Activated T-cell treated with anti-CD3 and anti-CD28 coated beads, Interleukin-2, amount 50 U/mL, for 72 hours (primary cell): ENCODE data around the gene APEH. TPM values are rescaled to one million over a fixed set of nuclear protein-coding genes. Genes with fewer than 3 reads are reported as not detected.

Experiments used
- ATAC-seq, 2 donors: fragments of 150-1000 bp; cut with Tn5 transposase; replicated peaks in 1 of 2; 2 replicates each; pipeline ENCODE4 v1.10.0; 2021; ENCODE audit warnings: moderate library complexity in 2 of 2, mild to moderate bottlenecking in 1 of 2
- DNase-seq, 2 donors: peaks; one replicate each; pipeline ENCODE4 v3.0.0; 2021 to 2022; ENCODE audit warnings: mixed read lengths in 1 of 2
- H3K27ac Mint-ChIP-seq: one replicate; pipeline ENCODE4 v1.8.0; 2022; ENCODE audit warnings: mild to moderate bottlenecking, moderate library complexity, mixed read lengths
- H3K27me3 Mint-ChIP-seq: one replicate; pipeline ENCODE4 v1.8.0; 2022; ENCODE audit warnings: low read depth, mixed read lengths
- H3K36me3 Mint-ChIP-seq, 2 donors: one replicate each; pipeline ENCODE4 v1.8.0; 2022; ENCODE audit warnings: mixed read lengths in 2 of 2, mild to moderate bottlenecking in 1 of 2; ENCODE audit not compliant: insufficient read depth in 2 of 2
- H3K4me1 Mint-ChIP-seq: one replicate; pipeline ENCODE4 v1.8.0; 2022; ENCODE audit warnings: low read depth, mixed read lengths
- H3K4me3 Mint-ChIP-seq, 2 donors: one replicate each; pipeline ENCODE4 v1.8.0; 2022; ENCODE audit warnings: mild to moderate bottlenecking in 2 of 2, mixed read lengths in 2 of 2, moderate library complexity in 2 of 2
- H3K9me3 Mint-ChIP-seq, 2 donors: one replicate each; pipeline ENCODE4 v1.8.0; 2022; ENCODE audit warnings: mixed read lengths in 2 of 2
- total RNA-seq, 2 donors: library from RNA; stranded (reverse); gene quantifications; one replicate each; pipeline ENCODE4 v1.2.3, GENCODE V29; 2022

Gene APEH
- total RNA-seq, 2 donors from 2014 or later = 82.7 to 108 TPM

- H3K9me3 Mint-ChIP-seq = no peaks in the 10 kb centered on the region
- H3K4me3 Mint-ChIP-seq = no peak overlapping the region
- peaks cover 0 to 2% of the 10 kb centered on the region in 2 donors for H3K36me3 Mint-ChIP-seq
- H3K27me3 Mint-ChIP-seq = no peaks in the 10 kb centered on the region
- H3K4me1 Mint-ChIP-seq = no peaks in the 10 kb centered on the region
- H3K27ac Mint-ChIP-seq = no peak overlapping the region
- DNase-seq (no peak), ATAC-seq (no peak)
Observed at GRCh38 chr3:49705390-49705960, 31.3 kb downstream of the APEH start.

GRCh38 chr3:49706456-49707112 lies 32.4 kb downstream of the APEH start:
- Mint-ChIP-seq H3K4me3 (no peak overlapping the region), H3K9me3 (no peaks in the 10 kb centered on the region), H3K27ac (no peak overlapping the region), H3K36me3 (peaks cover 0 to 2% of the 10 kb centered on the region in 2 donors), H3K4me1 (no peaks in the 10 kb centered on the region), H3K27me3 (no peaks in the 10 kb centered on the region)
- no peak for DNase-seq
- no peak for ATAC-seq

- DNase-seq (no peak), ATAC-seq (no peak)
- H3K9me3 Mint-ChIP-seq = no peaks in the 10 kb centered on the region
- H3K27ac Mint-ChIP-seq = no peak overlapping the region
- peaks cover 0 to 2% of the 10 kb centered on the region in 2 donors for H3K36me3 Mint-ChIP-seq
- no peaks in the 10 kb centered on the region for H3K4me1 Mint-ChIP-seq
- no peaks in the 10 kb centered on the region for H3K27me3 Mint-ChIP-seq
- H3K4me3 Mint-ChIP-seq = no peak overlapping the region
Observed at GRCh38 chr3:49707113-49707480, 32.9 kb downstream of the APEH start.

GRCh38 chr3:49709852-49710251 lies 35.7 kb downstream of the APEH start:
- Mint-ChIP-seq H3K36me3 (peaks cover 0 to 2% of the 10 kb centered on the region in 2 donors), H3K4me1 (peaks cover 4% of the 10 kb centered on the region), H3K4me3 (no peak overlapping the region), H3K9me3 (no peaks in the 10 kb centered on the region), H3K27me3 (no peaks in the 10 kb centered on the region), H3K27ac (no peak overlapping the region)
- DNase-seq (no peak), ATAC-seq (no peak)

- peak overlapping the region; percentile 29 for H3K27ac Mint-ChIP-seq
- no peaks in the 10 kb centered on the region for H3K9me3 Mint-ChIP-seq
- no peak for DNase-seq
- H3K27me3 Mint-ChIP-seq = no peaks in the 10 kb centered on the region
- H3K36me3 Mint-ChIP-seq = peaks cover 0 to 2% of the 10 kb centered on the region in 2 donors
- H3K4me1 Mint-ChIP-seq = peaks cover 4% of the 10 kb centered on the region
- no peak for ATAC-seq
- no peak overlapping the region for H3K4me3 Mint-ChIP-seq
Observed at GRCh38 chr3:49711489-49711888, 37.3 kb downstream of the APEH start.

GRCh38 chr3:49712166-49712565 lies 38.0 kb downstream of the APEH start:
- H3K36me3 Mint-ChIP-seq = peaks cover 0 to 2% of the 10 kb centered on the region in 2 donors
- no peak overlapping the region for H3K4me3 Mint-ChIP-seq
- H3K4me1 Mint-ChIP-seq = peaks cover 4% of the 10 kb centered on the region
- DNase-seq = no peak
- no peaks in the 10 kb centered on the region for H3K9me3 Mint-ChIP-seq
- no peaks in the 10 kb centered on the region for H3K27me3 Mint-ChIP-seq
- H3K27ac Mint-ChIP-seq = no peak overlapping the region
- no peak for ATAC-seq

- ATAC-seq (no peak), DNase-seq (no peak)
- Mint-ChIP-seq H3K27ac (no peak overlapping the region), H3K27me3 (no peaks in the 10 kb centered on the region), H3K4me1 (peaks cover 4% of the 10 kb centered on the region), H3K9me3 (no peaks in the 10 kb centered on the region), H3K4me3 (no peak overlapping the region), H3K36me3 (peaks cover 0 to 2% of the 10 kb centered on the region in 2 donors)
Observed at GRCh38 chr3:49712631-49713317, 38.6 kb downstream of the APEH start.

GRCh38 chr3:49713336-49714105 lies 39.4 kb downstream of the APEH start:
- H3K36me3 Mint-ChIP-seq = peaks cover 0 to under 1% of the 10 kb centered on the region in 2 donors
- no peak overlapping the region for H3K4me3 Mint-ChIP-seq
- H3K27me3 Mint-ChIP-seq = no peaks in the 10 kb centered on the region
- ATAC-seq (no peak), DNase-seq (no peak)
- peaks cover 6% of the 10 kb centered on the region for H3K4me1 Mint-ChIP-seq
- no peak overlapping the region for H3K27ac Mint-ChIP-seq
- no peaks in the 10 kb centered on the region for H3K9me3 Mint-ChIP-seq

- no peaks in the 10 kb centered on the region for H3K36me3 Mint-ChIP-seq
- peak overlapping the region; percentile 22 for H3K27ac Mint-ChIP-seq
- H3K9me3 Mint-ChIP-seq = no peaks in the 10 kb centered on the region
- ATAC-seq (no peak), DNase-seq (no peak)
- no peaks in the 10 kb centered on the region for H3K27me3 Mint-ChIP-seq
- H3K4me1 Mint-ChIP-seq = peaks cover 21% of the 10 kb centered on the region
- no peak overlapping the region for H3K4me3 Mint-ChIP-seq
Observed at GRCh38 chr3:49714728-49715550, 40.8 kb downstream of the APEH start.

GRCh38 chr3:49715611-49716121 lies 41.5 kb downstream of the APEH start:
- Mint-ChIP-seq H3K9me3 (no peaks in the 10 kb centered on the region), H3K4me1 (peaks cover 23% of the 10 kb centered on the region), H3K4me3 (no peak overlapping the region), H3K27me3 (no peaks in the 10 kb centered on the region), H3K27ac (no peak overlapping the region), H3K36me3 (peaks cover 0 to under 1% of the 10 kb centered on the region in 2 donors)
- DNase-seq (no peak), ATAC-seq (no peak)

GRCh38 chr3:49716169-49716568 lies 42.0 kb downstream of the APEH start:
- H3K9me3 Mint-ChIP-seq = no peaks in the 10 kb centered on the region
- ATAC-seq (no peak), DNase-seq (no peak)
- no peaks in the 10 kb centered on the region for H3K27me3 Mint-ChIP-seq
- H3K4me1 Mint-ChIP-seq = peaks cover 26% of the 10 kb centered on the region
- H3K36me3 Mint-ChIP-seq = peaks cover 0 to 4% of the 10 kb centered on the region in 2 donors
- H3K4me3 Mint-ChIP-seq = no peak overlapping the region
- no peak overlapping the region for H3K27ac Mint-ChIP-seq

GRCh38 chr3:49716691-49717210 lies 42.6 kb downstream of the APEH start:
- DNase-seq (no peak), ATAC-seq (no peak)
- H3K9me3 Mint-ChIP-seq = no peaks in the 10 kb centered on the region
- H3K36me3 Mint-ChIP-seq = peaks cover 0 to 4% of the 10 kb centered on the region in 2 donors
- no peak overlapping the region for H3K4me3 Mint-ChIP-seq
- peaks cover 30% of the 10 kb centered on the region for H3K4me1 Mint-ChIP-seq
- H3K27me3 Mint-ChIP-seq = no peaks in the 10 kb centered on the region
- no peak overlapping the region for H3K27ac Mint-ChIP-seq
